GM19193 (cell line): Measurements from ENCODE around the gene METTL26.

Experiments used
- POLR2A ChIP-seq: IDR thresholded peaks from 4 replicates; pipeline ENCODE4 v1.6.1; 2011; ENCODE audit not compliant: insufficient read depth, insufficient read length; ENCODE audit errors: extremely low read depth

The METTL26 gene

DNA sequence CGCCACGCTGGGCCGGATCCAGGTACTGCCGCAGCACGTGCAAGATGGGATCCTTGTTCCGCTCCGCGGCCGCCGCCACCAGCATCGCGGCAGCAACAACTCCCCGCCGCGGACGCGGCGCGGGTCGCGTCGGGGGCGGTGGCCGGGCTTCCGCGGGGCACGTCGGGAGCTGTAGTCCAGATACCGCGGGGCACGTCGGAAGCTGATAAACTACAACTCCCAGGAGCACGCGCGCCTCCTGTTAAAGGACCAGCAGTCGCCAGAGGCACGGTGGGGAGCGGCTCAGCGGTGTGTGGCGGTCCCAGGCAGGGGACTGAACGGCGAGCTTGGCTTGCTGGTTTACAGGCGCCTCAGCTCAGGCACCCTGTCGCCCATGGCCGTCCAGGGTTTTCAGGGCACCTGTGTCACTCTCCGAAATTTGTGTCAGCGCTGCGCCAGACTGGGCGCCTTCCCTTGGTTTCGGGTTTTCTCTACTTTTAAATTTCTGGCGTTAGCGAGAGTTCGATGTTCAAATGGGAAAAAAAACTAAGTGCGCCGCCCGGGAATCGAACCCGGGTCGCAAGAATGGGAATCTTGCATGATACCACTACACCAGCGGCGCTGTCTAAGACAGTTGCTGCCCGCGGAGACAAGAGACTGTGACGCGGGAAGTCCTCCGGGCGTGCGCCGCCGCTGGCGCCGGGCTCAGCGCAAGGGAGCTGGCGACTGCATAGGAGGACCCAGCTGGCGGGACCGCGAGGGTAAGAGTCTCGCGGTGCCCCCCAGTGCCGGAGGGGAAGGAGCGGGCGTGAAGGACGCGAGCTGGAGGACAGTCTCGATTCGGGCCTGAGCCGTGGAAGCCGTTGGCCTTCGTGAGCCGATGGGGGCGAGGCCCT, at the start of gene METTL26:
TSS of gene METTL26 (minus strand) at position 100 of the 875 bp plus-strand sequence. CDS start at position 85, 15 bp downstream.
- TF ChIP-seq POLR2A, result peak; percentile 79

DNA sequence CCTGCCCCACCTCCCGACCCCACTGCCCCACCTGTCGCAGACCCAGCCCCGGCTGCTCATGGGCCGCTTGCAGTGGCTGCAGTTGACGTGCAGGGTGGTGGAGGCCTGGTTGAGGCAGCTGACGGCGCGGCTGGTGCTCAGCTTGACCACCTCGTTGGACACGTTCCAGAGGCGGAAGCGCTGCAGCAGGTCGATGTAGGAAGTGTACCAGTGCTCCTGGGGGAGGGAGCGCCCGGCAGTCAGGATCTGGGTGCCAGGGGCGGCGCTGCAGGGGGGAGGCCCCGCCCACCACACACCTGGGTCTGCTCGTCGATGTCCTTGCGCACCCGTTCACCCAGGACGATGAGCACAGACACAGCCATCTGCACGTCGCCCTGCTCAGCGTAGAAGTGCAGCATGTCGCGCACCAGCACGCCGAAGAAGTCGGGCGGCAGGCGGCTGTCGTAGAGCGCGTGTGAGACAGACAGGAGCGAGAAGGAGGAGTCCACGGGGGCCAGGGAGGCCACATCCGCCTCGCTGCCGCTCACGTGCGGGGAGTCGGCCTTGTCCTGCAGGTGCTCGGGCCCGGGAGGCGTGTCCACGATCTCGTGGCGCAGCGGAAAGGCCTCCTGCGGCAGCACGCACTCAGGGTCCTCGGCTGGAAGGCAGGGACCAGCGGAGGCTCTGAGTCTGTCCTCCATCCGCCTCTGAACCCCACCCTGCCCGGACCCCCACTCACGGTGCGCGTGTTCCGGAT, 49.0 kb upstream of the METTL26 start:
- TF ChIP-seq POLR2A, result no peak

DNA sequence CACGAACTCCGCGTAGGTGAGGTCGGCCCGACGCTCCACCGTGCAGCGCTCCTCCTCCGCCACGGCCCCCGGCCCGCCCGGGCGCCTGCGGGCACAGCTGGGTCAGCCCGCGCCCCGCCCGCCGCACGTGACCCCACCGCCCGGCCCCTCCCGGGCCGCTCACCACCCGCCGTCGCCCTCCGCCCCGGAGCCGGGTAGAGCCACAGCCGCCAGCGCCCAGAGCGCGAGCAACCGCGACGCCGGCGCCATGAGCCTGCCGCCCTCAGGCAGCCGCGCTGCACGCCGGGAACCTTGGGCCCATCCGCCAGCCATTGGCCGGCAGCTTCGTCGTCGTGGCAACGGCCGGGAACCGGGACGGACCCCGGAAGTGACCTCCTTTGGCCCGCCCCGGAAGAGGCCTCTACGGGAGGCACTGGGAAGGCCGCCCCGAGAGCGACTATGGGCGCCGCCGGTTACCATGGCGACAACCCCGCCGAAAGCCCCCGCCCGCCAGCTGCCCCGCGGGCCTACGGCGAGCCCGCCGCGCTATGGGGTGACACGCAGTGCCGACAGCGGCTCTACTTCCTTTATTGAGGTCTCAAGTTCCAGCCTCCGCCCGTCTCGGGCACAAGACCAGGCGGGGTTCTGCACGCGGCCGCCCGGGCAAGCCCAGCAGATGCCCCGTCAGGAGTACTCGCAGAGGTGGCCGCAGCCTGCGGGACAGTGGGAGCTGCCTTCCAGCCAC, 48.1 kb upstream of the METTL26 start, which contains the start of gene JMJD8:
TSS of gene JMJD8 (minus strand) at position 264 of the 724 bp plus-strand sequence. CDS start at position 249, 15 bp downstream.
- TF ChIP-seq POLR2A, result peak; percentile 91

DNA sequence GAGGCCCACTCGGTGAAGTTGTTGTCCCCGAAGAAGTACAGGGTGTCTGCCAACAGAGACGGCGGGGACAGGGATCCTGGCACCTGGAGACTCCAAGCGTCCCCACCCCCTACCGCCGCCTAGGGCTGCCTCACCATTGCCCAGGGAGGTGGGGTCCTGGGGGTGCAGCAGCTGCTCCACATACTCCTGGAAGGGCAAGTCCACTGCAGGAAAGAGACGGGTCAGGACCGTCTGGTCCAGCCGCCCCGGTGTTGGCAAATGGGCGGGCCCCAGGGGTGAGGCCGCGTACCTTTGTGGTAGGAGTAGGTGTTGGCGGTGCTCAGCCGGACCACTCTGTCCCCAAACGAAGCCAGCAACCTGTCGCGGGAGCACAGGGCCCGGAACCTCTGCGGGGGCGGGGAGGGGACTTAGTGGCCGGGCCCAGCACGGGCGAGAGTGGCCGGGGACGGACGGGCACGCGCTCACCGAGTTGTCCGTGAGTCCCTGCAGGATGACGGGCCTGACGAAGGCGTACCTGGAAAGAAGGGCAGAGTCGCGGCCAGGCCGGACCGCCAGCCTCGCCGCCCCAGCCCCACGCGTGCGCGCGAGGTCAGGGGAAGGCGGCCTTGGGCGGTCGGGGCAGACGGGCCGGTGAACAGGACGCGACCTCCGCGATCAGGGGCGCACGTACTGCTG, 47.4 kb upstream of the METTL26 start:
- TF ChIP-seq POLR2A, result no peak

DNA sequence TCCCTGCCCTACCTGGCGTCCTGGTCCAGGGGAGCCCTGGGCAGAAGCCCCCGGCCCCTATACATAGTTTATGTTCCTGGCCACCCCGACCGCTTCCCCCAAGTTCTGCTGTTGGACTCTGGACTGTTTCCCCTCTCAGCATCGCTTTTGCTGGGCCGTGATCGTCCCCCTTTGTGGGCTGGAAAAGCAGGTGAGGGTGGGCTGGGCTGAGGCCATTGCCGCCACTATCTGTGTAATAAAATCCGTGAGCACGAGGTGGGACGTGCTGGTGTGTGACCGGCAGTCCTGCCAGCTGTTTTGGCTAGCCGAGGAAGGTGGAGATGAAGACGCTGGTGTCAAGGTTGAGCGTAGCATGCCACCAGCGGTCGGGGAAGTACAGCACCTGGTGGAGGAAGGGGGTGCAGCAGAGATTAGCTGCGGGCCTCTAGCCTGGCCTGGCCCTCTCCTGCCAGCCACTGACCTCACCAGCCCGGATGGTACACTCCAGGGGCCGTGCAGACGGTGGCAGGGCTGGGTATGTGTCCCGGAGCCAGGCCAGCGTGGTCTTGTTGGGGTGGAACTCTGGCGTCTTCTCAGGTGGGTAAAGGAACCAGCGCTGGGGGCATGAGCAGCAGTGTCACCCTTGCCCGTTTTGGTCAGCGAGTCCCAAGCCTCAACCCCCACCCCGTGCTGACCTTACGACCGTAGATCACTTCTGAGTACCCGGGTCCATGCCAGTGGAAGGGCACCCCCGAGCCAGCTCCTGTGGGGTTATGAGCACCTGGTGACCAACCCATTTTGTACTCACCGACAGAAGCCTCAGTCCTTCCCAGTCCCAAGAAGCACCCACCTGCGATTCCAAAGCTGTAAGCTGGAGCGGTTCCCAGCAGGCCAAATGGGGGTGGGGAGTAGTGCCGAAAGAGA, 46.6 kb upstream of the METTL26 start:
- TF ChIP-seq POLR2A, result no peak

DNA sequence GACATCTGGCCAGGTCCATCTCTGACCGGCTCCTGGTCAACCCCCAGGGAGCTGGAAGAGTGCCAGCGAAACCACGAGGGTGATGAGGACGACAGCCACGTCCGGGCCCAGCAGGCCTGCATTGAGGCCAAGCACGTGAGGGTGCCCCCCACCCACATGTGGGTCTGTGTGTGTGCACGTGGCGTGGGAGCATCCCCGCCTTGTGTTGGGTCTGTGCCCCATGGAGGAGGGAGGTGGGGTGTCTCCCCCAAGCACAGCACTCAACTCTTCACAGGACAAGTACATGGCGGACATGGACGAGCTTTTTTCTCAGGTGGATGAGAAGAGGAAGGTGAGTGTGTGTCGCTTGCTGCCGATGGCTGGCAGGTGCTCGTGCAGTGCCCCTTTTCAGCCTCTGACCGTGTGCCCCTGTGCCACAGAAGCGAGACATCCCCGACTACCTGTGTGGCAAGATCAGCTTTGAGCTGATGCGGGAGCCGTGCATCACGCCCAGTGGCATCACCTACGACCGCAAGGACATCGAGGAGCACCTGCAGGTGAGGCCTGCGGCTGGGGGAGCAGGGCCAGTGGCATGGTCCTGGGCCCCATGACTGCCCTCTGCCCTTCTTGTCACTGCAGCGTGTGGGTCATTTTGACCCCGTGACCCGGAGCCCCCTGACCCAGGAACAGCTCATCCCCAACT, 45.8 kb upstream of the METTL26 start:
- no peak for TF ChIP-seq POLR2A

DNA sequence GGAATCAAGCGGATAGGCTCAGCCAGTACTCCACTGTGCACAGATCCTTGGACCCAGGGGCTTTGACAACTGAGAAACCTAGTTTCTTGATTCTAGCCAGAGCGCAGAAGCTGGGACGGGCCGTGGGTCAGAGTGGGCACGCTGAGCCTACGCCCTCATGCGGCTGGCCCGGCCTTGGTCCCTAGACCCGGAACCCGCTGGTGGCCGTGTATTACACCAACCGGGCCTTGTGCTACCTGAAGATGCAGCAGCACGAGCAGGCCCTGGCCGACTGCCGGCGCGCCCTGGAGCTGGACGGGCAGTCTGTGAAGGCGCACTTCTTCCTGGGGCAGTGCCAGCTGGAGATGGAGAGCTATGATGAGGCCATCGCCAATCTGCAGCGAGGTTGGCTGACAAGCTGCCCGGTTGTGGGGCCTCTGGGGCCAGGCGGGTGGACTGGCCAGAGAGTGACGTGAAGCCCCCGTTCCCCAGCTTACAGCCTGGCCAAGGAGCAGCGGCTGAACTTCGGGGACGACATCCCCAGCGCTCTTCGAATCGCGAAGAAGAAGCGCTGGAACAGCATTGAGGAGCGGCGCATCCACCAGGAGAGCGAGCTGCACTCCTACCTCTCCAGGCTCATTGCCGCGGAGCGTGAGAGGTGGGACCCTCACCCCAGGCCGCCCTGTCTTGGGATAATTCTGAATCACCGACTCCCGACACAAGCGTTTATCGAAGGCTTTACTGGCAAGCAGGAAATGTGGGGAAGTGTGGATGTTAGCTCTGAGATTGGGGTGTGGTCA, 45.1 kb upstream of the METTL26 start:
- no peak for TF ChIP-seq POLR2A

DNA sequence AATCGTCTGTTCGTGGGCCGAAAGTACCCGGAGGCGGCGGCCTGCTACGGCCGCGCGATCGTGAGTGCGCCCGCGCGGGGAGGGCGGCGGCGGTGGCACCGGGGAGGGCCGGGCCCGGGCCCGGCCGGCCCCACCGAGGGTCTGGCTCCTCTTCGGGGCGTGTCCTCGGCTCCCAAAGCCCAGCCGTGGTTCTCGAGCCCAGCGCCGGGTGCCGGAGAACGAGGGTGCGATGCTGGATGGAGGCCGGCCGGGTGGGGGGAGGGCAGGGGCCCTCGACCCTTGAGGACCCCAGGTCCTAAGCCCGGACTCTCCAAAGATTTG, 44.5 kb upstream of the METTL26 start:
- no peak for TF ChIP-seq POLR2A

DNA sequence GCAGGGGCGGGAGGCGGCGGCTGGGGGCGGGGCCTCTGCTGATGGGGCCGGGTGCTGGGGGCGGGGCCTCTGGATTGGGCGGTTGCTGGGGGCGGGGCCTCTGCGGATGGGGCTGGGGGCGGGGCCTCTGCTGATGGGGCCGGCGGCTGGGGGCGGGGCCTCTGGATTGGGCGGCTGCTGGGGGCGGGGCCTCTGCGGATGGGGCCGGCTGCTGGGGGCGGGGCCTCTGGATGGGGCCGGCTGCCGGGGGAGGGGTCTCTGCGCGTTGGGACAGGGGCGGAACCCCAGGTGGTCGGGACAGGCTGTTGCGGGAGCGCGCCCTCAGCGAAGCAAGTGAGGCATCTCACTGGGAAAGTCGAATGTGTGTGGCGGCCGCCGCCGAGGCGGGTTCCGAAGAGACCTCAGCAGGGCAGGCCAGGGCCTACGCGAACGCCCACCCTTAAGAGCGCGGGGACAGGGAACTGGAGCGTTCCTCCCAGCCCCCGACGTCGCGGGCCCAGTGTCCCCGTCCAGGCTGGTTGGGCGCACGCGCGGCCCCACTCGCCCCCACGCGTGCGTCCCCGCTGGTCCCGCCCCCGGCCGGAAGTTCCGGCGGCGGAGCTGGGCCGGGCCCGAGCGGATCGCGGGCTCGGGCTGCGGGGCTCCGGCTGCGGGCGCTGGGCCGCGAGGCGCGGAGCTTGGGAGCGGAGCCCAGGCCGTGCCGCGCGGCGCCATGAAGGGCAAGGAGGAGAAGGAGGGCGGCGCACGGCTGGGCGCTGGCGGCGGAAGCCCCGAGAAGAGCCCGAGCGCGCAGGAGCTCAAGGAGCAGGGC, 43.9 kb upstream of the METTL26 start, which contains the start of gene STUB1:
TSS of gene STUB1 (plus strand) at position 597 of the 811 bp plus-strand sequence. CDS start at position 713, 116 bp downstream.
- TF ChIP-seq POLR2A, result peak; percentile 82

DNA sequence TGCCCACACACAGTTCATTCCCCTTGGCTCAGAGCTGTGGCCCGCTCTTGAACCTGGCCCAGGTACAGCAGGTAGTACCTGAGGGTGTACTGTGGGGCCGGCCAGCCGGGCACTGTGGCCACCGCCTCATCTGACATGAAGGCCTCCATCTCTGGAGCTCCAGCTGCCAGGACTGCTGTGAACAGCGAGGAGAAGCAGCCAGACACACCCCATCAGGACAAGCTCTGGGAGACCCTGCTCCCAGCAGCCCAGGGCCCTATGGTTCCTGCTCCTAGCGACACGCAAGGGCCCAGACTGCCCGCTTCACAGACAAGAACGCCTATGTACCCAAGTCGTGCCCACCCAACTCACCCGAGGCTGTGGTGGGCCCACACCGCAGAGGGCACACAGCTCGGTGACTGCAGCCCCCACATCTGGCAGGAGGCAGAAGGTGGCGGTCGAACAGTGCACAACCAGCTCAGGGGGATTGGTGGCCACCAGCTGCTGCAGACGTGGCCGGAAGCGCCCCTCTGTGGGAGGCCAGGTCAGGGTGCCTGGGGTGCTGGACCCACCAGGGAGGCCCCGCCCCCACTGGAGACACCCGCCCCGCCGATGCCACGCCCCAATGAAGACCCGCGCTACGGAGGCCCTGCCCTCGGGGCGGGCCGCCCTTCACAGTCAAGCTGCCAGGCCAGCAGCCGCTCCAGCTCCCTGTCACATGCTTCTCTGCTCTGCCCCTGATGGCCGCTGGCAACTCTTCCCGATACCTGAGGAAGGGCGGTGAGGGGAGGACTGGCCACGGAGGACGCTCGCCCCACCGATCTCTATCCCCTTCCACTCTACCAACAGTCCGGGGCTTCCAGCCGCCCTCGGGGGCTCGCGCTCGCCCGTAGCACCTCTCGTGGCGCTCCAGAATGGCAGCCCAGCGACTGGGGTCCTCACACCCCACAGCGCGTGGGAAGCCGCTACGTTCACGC, 43.0 kb upstream of the METTL26 start:
- TF ChIP-seq POLR2A, result peak; percentile 13
